GM18526 (cell line): ENCODE measurements around the gene ARIH2.
A peak's percentile ranks its signal among the peaks of the same experiment; 100 is the strongest.

ENCODE experiments used
- POLR2A ChIP-seq: IDR thresholded peaks from 3 replicates; pipeline ENCODE4 v1.6.1; 2011; ENCODE audit not compliant: insufficient read length; ENCODE audit errors: extremely low read depth

Gene ARIH2

DNA sequence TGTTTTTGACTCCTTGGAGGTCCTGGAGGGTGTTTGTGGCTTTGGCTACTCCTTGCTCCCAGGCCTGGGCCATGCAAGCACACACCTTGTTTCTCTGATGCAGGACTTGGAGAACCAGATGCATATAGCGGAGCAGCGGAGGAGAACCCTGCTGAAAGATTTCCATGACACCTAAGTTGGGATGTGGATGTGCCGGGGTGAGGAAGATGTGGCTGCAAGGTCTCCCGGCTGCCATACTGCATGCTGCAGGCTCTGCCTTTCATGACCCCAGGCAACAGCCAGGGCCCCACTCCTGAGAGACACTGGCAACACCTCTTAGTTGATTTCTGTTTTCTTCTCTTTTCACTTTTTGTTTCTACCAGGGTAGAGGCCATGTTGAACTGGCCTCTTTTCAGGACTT lies 64.5 kb downstream of the ARIH2 start:
- TF ChIP-seq POLR2A: no peak

DNA sequence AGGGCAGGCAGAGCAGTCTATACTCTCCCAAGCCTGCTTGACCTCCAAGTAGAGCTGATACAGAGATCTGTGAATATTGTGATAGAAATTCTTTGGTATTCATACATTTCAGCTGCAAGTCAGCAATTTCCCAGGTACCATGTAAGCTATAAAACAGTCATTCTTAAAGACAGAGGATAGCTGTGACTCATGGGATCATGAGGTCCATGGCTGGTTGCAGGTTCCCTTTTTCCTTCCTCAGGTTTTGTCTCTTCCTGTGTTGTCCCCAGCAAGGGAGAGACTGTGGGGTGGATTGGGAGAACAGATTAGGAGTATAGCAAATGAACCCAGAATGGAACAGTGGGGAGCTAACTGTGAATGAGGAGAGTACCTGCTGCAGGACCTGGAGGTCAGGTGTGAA lies 66.0 kb downstream of the ARIH2 start:
- no peak for TF ChIP-seq POLR2A

DNA sequence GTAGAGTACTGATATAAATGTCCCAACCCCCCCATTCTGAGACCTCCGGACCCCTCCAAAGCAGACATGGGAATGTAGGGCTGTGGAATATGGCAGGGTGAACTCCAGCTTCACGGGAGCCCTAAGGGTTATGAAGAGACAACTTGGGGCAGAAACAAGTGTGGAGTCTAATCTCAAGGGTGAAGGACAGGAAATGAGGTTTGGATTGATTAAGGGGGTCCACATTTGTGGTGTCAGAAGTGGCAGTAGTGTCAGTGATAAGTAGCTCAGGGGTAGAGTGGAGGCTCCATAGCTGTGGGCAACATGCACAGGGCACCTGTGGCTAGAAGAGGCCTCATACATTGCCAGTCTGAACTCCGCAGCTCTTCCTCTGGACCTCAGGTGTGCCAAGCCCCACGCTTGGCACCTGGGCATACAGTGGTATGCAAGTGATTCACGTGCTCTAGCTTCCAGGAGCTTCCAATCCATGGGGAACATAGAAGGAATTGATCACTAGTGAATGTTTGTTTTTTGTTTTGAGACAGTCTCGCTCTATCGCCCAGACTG lies 67.3 kb downstream of the ARIH2 start:
- no peak for TF ChIP-seq POLR2A

DNA sequence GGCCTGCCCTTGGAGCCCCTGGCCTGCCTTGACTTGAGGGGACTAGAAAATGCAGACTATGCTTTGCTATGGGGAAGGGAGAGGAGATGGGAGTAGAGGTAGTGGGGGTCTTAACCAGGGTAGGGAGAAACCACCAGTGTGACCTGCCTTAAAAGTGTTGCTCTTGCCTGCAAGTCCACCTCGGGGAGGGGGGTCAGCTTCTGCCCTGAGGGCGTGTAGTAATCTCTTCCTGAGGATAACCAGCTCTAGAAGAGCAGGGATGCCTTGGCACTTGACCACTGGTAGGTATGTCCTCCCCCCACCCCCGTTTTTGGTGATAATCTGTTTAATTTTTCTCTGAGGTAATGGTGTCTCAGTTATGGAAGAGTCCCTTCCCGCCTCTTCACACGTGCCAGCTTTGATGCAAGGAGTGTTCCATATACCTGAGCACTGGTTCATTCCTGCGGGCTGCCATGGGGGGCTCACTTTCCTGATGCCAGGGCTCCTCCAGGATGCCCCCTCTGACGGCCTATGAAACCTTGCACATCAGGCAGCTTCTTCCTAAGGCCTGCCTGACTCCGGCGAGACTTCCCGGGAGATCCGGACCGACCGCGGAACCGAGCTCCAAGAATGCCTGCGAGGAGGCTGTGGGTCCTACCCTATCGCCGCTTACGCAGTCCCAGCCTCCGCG lies 70.6 kb downstream of the ARIH2 start:
- no peak for TF ChIP-seq POLR2A

DNA sequence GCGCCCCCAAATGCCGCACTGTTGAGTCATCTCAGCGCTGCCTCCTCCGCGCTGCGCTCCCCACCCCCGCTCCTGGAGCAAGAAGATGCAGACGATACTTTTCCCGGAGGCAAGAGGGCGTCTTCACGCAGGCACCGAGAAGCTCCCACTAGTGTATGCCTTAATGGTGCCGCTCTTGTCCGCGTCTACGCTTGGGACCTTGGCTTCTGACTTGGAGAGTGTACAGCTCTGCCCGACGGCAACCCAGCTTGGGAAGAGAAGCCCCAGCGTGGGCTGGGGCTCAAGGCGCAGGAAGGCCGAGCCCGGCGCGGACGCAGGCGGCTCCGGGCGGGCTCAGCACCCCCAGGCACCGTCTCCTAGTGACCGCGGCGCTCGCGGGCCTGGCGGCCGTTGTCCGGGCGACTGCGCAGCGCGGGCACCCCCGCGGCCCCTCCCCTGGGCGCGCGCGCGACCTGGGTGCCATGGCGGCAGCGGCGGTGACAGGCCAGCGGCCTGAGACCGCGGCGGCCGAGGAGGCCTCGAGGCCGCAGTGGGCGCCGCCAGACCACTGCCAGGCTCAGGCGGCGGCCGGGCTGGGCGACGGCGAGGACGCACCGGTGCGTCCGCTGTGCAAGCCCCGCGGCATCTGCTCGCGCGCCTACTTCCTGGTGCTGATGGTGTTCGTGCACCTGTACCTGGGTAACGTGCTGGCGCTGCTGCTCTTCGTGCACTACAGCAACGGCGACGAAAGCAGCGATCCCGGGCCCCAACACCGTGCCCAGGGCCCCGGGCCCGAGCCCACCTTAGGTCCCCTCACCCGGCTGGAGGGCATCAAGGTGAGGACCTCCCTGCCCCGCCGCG lies 71.4 kb downstream of the ARIH2 start, which contains the start of gene P4HTM:
Gene P4HTM (plus strand): TSS at position 446 of the 840 bp plus-strand sequence. CDS start 16 bp downstream, at position 462.
- peak; percentile 27 for TF ChIP-seq POLR2A

DNA sequence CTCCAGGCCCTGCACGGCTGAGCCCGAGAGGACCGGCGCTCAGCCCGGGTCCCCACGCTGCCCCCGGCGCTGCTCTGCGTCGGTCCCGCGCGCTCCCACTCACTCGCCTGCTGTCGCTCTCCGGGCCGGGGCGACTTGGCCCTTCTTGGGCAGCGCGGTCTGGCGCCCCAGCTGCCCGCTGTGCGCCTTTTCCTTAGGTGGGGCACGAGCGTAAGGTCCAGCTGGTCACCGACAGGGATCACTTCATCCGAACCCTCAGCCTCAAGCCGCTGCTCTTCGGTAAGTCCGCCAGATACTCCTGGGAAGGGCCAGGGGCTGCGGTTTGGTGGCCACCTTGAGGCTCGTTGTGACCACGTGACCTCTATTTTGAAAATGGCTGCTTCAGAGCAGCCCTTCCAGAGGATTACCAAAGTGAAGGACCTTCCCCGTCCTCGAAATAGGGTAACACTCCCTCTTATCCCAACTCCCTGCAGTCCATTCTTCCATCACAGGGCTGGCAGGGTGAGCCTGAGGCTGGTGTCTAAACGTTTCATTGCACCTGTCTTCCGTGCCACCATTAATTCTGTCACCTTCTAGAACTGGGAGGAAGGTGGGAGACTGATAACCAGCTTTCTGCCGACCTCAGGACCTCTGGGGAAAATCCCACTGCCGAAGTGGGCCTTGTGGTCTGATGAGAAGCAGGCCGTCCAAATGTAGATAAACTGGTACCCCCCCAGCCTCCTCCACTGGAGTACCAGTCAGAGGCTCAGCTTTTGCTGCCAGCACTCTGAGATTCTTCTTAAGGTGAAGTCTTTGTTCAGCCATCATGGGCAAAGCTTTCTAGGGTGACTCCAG lies 72.2 kb downstream of the ARIH2 start:
- TF ChIP-seq POLR2A: no peak

DNA sequence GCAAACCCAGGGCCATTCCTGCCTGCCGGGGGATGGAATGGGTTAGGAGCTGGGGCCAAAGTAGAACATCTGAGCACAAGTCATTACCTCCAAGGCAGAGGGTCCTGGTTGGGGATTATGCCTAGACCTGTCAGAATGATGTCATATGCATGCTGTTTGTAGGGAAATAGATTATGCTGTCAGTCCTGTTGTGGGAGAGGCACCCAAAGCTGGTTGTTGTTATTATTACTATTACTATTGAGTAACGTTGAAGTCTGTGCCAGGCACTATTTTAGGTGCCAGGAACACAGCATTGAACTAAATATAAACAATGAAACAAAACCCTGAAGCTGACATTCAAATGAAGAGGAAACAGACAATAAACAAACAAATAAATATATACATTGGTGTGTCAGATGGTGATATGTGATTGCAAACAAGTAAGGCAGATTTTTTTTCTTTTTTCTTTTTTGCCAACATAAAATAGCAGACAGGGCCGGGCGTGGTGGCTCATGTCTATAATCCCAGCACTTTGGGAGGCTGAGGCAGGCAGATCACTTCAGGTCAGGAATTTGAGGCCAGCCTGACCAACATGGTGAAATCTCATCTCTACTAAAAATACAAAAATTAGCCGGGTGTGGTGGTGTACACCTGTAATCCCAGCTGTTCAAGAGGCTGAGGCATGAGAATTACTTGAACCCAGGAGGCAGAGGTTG lies 73.4 kb downstream of the ARIH2 start:
- TF ChIP-seq POLR2A: no peak

DNA sequence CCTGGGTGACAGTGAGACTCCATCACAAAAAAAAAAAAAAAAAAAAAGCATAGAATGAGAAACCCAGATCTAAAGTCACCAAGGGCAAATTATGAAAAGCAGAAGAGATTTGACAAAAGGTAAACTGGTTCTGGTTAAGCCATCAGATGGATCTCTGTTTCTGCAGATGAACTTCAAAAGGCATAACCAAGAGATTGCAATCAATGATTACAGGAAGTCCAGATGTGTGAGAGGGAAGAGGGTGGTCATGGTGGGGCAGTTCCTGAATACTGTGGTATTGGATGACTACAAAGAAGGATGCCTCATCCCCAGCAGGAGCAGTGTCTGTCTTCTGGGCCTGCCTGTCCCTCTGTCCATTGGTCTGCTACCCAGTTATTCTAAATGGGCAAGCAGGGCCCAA lies 75.2 kb downstream of the ARIH2 start:
- TF ChIP-seq POLR2A: no peak

DNA sequence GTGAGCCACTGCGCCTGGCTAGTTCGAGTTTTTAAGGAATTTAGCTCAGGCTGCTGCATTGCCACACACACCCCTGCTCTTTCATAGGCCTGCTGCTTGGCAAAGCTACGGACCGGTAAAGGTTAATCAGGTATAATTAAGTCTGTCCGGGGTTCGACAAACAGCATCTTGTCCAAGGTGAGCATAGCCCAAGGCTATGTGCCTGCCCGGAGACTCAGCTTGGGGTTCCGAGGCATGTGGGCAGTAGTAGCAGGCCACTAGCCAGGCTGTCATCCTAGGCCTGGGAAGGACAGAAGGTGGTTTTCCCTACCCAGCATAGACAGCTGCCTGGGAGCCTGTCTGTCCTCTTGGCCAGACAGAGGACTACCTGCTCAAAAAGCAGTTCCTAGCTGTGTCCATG lies 78.0 kb downstream of the ARIH2 start:
- TF ChIP-seq POLR2A: no peak

DNA sequence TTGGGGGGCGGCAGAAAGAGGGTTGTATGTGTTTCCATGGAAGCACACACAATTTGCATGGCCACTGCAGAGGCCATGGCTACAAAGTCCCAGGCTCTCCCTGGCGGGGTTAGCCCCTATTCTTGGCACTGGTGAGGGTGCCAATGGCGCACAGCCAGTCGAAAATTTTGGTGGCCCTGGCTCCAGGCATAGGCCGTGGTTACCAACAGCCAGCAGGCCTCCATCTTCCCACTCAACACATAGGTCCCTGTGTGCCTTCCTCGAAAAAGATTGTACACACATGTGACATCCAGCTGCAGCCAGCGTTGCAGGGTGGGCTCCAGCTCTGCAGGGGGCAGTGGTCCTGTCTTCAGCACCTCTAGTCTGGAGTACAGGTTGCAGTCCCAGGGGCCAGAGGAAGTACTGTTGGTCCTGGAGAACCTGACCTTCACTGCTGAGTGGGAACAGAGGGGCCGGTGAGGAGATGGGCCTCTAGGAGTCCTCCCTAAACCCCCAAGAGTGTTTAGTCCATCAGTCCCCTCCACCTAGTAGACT lies 78.5 kb downstream of the ARIH2 start:
- TF ChIP-seq POLR2A: no peak

DNA sequence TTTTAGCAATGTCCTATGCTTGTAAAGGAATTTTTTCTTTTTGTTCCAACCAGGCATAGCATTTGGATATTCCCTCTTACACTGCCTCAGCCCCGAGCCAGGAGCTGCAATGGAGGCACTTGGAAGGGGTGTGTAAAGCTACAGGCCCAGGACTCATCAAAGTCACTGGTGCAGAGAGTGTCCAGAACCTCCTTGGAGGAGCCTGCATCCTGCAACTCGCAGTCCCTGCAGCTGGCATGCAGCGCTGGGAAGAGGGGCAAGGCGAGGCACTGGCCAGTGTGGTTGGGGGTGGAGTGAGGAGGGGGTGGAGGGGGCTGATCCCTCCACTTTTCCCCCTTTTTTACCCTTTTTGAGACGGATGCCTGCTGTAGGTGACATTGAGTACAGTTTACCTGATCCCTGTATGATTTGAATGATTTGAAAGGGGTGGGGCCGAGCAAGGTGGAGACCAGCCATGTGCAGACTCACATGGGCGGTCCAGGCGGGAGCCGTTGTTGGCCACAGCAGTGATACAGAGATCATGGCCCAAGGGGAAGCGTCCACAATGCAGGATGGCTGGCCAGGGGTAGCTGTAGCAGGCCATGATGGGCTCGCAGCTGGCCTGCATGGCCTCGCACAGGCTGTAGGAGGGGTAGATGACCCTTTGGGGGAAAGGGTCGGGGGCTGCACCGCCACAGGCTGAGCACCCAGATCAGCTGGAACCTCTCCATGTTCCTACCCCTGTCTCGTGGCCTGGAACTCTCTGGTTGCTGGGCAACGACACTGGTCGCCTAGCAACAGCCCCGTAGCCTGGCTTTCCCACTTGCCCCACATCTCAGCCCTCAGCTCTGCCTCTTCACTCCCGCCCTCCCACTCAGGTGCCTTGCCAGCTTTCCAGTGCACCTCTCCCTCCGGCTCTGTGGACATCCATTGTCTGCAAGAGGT lies 79.3 kb downstream of the ARIH2 start:
- TF ChIP-seq POLR2A: no peak

DNA sequence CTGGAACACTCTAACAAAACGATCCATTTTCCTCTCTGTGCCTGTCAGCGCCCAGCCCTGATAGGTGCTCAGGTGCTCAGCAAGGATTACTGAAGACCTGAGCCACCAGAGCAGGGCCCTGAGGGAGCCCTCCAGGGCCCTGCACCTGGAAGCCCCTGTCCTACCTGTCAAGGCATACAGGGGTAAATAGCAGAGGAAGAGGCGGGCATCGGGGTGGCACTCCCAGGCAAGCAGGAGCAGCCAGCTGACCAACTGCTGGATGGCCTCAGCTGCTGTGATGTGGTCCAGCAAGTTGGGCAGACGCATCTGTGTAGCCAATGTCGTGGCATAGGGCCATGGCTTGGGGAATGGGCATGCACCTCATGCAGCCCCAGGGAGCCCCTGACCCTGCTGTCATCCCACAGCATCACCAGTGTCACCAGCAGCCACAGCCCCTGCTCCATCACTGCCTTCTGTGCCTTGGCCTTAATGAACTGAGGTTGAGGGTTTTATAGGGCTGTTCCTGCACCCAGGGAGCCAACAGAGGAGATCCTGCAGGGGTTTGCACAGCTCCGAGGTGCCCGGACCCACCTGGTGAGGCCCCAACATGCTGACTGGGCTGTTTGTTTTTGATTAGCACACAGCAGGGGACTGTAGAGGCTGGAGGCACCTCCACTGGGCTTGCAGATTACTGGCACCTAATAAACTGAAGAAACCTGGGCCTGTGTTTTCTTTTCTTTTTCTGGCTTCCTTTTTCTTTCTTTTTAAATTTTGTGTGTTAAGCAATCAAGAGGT lies 80.6 kb downstream of the ARIH2 start:
- TF ChIP-seq POLR2A: no peak

DNA sequence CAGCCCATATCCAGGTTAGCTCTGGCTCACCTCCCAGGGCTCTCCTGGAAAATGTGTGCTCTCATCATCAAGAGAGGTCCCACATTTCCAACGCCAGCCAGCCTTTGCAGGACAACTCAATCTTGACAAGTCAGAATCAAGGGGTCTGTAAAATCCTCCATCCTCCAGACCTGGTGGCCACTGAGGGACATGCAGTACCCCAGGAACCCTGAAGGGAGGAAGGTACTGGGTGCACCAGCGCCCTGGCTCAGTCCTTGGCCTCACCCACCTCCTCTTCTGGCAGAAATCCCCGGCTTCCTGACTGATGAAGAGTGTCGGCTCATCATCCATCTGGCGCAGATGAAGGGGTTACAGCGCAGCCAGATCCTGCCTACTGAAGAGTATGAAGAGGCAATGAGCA lies 82.5 kb downstream of the ARIH2 start:
- no peak for TF ChIP-seq POLR2A
